NCI-H1092 treated with DMSO at 0.1 percent for 48 hours (cell line): ENCODE results near the gene PPP1R15B.

Experiments
- DNase-seq: peaks from one replicate; lab custom pipeline; 2025; lab: John Stamatoyannopoulos, UW

PPP1R15B gene

DNA sequence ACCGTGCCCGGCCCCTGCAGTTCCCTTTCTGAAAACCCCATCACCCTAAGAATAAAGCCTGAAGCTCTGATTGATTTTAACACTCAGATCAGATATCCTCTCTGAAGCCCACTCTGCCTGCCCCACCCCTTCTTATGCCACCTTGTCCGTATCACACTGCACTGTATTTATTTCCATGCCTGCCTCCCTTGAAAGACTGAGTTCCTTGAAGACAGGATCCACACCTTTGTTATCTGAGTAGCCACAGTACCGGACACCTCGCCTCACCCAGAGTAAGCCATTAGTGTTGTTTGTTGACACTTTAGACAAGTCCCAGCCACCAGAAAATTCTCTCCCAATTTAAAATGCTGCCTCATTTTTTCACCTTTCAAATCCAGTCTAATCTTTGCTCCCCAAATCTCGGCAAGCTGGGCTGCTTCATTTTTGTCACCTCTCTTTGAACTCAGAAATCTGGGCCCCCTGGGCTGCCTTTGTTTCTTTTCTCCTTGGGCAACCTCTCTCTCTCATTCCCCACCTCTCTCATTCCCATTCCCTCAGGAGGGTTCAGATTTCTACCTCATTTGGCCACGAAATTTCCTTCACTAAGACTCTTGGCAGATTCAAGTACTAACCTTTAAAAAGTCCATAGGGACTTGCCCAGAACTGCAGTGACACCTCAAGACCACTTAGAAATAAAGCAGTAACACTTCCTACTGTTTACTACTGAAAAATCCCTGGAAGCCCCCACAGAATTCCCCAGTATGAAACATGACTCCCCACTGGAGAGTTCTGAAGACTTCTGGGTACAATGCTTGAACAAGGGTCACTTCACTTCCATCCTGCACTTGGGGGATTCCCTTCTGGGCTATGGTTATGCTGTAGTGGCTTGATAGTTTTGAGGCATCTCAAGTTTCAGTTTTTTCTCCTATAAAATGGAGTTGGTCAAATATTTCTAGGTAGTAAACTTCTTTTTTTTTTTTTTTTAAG is 8.7 kb upstream of the PPP1R15B start:
- no peak for DNase-seq

DNA sequence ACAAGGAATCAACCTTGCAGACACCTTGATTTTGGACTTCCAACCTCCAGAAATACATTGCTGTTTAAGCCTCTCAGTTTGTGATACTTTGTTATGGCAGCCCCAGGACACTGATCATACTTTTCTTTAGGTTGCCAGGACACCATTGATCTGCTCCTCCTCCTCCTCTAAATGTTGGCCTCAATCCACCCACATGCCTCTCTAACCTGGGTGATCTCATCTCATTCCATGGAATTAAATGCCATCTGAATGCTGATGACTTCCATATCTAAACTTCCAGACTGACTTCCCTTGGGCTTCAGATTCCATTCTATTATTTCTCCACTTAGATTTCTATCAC is 7.4 kb upstream of the PPP1R15B start:
- no peak for DNase-seq

DNA sequence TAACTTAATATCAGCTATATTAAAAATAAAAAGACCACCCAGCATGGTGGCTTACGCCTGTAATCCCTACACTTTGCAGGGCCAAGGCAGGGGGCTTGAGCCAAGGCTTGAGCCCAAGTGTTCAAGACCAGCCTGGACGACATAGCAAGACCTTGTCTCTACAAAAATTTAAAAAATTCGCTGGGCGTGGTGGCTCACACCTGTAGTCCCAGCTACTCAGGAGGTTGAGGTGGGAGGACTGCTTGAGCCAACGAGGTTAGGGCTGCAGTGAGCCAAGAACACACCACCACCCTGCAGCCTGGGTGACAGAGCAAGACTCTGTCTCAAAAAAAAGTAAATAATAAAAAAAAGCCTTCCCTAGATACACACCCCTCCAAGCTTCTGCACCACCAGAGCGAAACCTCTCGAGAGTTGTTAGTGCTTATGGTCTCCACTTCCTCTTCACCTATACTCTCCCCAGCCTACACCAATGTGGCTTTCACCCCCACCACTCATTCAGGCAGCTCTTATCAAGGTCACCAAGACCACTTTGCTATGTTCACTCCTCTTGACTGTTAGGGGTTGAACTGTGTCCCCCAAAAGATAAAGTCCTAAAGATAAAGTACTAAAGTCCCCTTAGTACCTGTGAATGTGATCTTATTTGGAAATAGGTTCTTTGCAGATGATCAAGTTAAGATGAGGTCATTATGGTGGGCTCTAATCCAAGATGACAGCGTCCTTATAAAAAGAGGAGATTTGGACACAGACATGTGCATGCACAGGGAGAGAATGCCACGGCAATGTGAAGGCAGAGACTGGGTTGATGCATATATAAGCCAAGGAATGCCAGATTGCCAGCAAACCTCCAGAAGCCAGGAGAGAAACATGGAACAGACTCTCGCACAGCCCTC is 6.8 kb upstream of the PPP1R15B start:
- no peak for DNase-seq

DNA sequence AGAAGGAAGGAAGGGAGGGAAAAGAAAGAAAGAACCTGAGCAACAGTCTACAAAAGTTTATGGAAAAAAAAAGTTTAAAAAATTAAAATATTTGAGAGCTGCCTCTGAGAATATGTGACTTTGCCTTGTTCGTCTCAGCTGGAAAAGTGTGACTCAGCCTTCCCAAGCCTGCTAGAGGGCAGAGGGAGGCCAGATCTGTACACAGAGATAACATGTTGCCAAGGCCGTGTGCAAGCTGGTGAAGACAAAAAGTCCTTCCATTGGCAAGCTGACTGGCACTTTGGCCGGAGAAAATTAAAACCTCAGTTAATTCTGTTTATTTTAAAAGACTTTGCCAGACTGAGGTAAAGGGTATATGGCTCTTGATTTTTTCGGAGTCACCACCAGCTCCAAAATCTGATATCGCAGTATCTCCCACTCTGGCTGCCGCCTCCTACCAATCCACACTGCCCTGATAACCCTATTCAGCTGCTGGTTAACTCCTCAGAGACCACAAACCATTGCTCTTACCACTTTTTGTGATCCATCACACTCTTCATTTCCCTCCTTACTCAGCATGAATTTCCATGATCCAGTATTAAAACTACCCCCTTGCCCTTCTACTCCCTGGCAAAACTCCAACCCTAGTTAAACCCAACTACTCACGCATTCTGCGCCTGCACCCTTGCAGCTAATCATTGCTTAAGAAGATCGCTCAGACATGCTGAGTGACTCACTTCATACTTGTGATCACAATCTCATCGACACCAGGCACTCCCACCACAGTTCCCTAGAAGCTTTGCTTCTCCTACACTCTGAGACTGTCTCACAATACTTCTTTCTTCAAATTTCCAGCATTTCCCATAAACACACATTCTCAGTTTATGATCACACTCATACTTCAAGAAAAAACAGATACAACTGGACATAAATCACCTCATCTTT is 5.7 kb upstream of the PPP1R15B start:
- DNase-seq, result no peak

DNA sequence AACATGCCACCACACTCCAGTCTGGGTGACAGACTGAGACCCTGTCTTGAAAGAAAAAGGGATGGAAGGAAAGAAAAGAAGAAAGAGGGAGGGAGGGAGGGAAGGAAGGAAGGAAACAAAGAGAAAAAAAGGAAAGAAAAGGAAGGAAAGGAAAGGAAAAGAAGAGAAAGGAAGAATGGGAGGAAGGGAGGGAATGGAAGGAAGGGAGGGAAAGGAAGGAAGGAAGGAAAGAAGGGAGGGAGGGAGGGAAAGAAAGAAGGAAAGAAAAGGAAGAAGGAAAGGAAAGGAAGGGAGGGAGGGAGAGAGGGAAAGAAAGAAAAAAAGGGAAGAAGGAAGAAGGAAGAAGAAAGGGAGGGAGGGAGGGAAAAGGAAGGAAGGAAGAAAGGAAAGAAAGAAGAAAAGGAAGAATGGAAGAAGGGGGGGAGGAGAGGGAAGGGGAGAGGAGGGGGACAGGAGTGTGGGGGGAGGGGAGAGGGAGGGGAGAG is 5.0 kb upstream of the PPP1R15B start:
- DNase-seq, result no peak

DNA sequence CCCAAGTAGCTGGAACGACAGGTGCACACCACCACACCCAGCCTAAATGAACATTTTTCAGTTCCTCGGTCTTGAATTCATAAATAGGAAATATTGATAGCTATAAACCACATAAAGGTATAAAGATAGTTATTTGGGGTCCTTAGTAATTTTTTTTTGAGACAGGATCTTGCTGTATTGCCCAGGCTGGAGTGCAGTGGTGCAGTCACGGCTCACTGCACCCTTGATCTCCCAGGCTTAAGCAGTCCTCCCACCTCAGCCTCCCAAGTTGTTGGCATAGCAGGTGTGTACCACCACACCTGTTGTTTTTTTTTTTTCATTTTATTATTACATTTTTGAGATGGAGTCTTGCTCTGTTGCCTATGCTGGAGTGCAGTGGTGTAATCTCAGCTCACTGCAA is 3.7 kb upstream of the PPP1R15B start:
- no peak for DNase-seq

DNA sequence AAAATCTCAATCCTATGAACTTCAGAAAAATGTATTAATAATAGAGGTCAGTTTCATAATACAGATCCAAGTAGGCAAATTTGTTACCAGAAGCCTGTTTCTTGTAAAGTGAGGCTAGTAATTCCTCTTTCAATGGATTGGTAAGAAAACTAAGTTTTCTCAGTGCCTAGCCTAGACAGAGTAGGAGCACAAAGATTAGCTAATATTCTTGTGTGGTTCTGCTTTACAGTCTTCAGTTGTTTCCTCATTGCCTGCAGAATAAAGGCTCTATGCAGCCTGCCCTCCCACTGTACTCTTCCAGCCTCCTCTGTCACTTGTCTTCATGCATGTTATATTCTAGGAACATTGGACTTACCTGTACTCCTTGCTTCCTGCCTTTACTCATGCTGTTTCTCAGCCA is 2.4 kb upstream of the PPP1R15B start:
- DNase-seq, result no peak

DNA sequence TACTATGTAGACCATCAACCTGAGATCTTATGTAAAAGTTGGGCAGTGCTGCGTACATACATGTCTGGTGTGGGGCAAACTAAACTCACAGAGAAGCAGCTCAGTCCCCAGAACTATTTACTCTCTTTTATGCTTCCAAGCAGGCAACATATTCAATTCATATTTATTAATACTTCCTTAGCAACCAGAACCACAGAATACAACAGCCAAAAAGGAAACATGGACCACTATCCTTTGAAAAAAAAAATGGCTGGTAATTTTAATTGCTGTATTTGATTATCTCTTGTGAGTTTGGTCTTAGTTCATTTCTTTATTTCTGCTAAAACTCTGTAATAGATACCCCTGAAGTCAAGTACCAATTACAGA is 1.5 kb upstream of the PPP1R15B start:
- DNase-seq, result no peak

DNA sequence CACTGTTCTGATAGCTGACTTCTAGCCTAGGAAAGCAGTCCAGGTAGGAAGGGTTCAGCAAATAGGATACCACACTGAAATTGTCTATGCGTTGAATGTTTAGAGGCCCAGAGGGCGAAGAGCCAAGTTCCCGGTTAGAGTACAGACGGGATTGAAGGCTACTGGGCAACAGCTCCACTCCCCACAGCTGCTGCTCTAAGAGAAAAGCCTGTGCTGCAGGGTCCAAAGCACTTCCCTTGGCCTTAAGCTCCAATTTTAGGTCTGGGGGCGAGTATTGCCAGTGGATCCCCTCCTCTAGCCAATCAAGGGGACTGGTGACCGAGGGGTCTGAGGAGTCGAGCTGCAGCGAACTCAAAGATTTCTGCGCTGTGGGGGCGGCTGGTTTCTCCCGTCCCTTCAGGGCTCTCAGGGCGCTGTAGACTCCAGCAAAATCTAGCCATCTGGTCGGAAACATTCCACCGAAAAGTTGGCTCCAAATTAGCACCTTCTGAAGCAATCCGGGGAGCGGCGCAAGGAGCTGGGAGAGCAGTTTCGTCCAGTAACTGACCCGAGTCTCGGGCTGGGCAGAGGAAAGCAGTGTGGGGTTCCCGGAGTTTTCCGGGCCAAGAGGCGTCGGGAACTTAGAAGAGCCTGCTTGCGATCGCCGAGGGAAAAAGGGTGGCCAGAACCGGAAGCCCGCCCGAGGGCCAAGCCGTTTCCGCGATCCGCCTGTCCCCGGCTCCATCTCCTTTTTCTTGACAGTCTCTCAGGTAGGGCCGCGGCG is 748 bp downstream of the PPP1R15B start:
- DNase-seq, result peak; percentile 14

DNA sequence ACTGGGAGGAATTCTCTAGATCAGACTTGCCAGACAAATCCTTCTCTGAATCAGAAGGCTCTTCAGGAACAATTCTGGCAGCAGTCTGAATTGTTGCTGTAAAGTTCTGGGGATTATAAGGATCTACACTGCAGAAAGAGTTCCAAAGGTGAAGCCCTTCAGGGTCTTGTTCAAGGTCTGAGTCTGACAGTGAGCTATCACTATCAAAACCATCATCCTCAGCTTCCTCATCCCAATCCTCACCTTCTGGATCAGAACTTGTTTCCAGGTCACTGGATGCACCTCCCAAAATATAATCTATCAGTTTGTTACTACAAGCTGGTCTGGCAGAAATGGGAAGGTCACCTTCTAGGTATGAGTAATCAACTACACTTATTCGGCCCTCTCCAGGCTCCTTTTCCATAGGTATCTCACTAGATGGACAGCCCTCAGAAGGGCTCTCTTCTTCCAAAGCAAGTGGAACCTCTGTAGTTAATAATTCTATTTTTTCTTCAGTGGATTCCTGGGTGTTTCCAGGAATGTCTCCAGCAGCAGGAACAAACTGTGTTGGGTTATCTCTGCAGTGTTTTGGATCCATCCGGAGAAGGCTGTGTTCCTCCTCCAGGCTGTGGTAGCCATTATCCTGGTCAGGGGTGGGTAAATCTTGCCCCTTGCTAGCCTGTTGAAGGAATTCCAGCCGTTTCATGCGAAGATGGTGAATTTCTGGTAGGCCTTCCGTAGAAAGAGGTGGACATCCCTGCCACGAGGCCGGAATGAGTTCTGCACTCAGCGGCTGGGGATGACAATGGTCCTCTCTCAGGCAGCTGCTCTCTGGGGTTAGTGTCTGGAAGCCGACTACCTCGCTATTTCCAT is 1.6 kb downstream of the PPP1R15B start:
- no peak for DNase-seq

DNA sequence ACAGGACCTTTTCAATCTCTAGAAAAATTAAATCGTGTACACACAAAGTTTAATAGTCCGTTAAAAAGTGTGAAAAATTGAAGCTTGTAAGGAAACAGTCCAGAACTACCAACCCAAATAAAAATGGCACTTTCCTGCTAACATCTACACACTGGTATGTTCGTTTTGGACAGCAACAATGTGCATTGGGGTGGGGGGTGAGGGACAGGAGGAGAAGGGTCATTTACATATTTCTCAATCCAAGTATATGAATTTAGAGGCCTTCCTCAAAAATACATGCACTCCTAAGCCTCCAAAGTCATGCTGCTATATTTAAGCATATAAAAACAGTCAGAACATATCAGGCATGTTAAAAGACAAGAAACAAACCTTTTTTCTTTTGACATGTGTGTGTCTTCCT is 2.5 kb downstream of the PPP1R15B start:
- no peak for DNase-seq

DNA sequence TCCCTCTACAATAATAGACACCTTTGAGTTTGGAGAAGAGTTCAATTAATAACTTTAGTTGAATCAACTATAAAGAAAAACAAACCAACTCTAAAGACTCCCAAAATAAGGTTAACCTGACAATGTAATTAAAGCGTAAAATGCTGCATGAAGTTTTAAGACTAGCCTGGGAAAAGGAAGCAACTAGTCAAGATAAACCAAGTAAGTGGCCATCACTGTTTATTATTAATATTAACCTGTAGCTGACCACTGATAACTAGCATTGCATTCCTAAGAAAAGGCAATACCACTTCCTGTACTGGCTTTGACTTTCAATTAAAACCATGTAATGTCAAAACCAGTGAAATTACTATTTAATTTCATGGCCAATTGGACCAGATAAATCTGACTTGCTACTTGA is 3.0 kb downstream of the PPP1R15B start:
- DNase-seq, result no peak

DNA sequence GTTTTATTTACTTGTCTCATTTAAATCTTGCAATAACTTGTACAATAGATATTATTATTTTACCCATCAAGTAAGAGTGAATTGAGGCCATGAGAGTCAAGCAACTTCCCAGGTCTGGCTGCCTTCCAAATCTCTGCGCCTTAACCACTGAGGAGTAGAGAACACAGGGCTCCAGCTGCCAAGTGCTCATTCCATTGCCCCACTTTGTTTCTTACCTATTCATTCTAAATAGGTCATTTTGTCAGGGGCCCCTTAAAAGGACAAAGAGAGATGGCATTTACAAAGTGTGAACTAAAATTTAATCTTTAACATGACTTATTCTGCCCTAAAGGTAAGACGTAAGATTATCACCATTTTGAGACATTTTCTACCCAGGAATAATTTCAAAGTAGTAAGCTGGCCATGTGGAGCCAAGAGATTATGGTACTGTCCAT is 3.5 kb downstream of the PPP1R15B start:
- DNase-seq, result peak; percentile 52

DNA sequence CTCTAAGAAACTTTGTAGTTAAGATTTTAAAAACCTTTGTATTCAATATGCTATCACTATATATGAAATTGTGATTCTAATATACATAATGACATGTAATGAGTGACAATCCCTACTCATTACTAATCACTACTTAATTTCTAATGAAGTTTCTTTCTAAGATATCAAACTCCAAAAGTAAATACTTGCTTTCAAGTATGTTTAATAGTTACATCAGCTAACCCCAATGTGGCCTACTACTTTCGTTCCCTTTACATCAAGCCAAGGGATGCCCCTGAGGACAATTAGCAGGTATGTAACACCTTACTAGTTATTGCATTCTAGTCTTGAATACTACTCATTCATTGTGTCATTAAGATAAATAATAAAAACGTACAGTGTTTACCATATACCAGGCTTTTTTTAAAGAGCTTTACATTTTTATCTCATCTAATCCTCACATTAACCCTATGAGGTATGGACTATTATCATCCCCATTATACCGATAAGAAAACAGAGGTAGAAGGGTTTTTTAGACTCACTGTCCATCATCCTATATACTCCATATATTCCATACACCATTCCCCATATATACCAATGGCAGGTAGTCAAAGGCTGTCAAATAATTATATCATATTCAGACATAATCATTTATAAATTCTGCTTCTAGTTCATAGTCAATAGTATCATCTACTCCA is 4.2 kb downstream of the PPP1R15B start:
- no peak for DNase-seq

DNA sequence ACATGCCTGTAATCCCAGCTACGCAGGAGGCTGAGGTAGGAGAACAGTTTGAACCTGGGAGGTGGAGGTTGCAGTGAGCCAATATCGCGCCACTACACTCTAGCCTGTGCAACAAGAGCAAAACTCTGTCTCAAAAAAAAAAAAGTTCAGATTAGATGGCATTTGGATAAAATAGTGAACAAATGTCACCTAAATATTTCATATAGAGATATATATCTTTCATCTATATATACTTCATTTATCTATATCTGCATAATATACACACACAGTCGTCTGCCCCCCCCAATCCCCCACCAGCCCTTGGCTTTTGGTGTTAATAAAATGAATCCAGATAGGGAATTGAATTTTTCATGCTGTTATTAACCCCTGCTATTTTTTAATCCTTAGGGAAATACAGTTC is 5.0 kb downstream of the PPP1R15B start:
- DNase-seq, result no peak

DNA sequence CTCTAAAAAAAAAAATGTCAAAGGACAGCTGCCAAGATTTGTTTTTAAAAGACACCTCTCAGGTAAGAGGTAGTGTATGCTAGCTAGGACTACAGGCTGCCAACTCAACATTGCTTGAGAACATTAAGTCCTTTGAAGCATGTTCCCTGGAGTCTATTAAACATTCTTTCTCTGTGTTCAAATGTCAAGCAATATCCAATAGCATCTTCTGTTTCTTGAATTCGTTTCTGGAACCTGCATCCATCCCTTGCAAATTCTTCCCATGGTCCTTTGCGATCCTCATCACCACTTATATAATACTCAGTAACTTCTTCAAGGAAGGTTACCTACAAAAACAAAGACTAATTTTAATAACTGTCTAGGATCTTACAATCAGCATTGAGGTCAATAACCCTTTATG is 5.6 kb downstream of the PPP1R15B start:
- DNase-seq, result no peak

DNA sequence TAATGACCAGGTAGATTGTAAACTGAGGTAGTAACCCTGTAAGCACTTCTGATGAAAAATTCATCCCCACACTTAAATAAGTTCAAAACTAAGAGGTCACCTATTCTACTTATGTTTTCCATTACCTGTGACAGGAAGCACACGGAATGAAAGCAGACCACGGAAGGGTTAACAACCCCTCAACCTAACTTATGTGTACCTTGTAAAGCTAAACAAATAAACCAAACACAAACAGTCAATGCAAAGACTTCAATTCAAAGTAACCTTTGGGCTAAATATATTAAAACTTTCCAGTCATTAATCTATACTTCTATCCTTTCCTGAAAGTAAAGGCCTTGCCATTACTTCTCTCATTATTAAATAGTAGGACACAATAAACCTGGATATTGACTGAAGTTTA is 7.0 kb downstream of the PPP1R15B start:
- DNase-seq, result no peak

DNA sequence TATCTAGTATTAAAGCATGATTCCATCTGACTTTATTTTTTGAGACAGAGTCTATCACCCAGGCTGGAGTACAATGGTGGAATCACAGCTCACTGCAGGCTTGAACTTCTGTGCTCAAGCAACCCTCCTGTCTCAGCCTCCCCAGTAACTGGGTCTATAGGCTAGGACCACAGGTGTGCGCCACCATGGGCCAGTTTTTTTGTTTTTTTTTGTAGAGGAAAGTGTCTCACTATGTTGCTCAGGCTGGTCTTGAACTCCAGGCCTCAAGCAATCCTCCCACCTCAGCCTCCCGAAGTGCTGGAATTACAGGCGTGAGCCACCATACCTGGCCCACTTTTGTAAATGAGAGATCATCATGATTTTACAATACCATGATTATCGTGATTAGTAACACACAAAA is 9.2 kb downstream of the PPP1R15B start:
- DNase-seq, result no peak

DNA sequence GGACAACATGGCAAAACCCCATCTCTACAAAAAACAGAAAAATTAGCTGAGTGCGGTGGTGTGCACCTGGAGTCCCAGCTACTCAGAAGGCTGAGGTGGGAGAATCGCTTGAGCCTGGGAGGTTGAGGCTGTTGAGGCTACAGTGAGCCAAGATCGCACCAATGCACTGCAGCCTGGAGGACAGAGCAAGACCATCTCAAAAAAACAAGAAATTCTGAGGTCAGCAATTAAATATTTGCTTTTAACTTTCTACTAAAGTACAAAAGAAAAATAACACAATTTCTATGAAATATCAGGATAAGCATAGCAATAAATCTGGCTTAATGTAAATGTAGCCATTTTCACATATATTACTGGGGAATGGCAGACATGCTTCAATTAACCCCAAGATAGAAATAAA is 9.9 kb downstream of the PPP1R15B start:
- no peak for DNase-seq
